Limb (tissue), 2 donors: Measurements from ENCODE around the gene CCDC74B.
"Not testable (repeated sequence)": the region's sequence is repeated elsewhere in the genome, so short reads cannot be mapped to it uniquely, and the experiment has no call there.

Source experiments
- DNase-seq, 2 donors: peaks; one replicate each; pipeline ENCODE4 v3.0.0-alpha.2; 2016; ENCODE audit errors: extremely low spot score in 2 of 2

CCDC74B gene

GRCh38 chr2:130150181-130151144 lies 5.6 kb upstream of the CCDC74B start:
- no peak for DNase-seq

GRCh38 chr2:130148515-130148914 lies 3.6 kb upstream of the CCDC74B start:
- DNase-seq: not testable (repeated sequence)

- DNase-seq: not testable (repeated sequence)
Measured at GRCh38 chr2:130143266-130144039, 1.5 kb downstream of the CCDC74B start.

GRCh38 chr2:130142396-130143265 lies 2.3 kb downstream of the CCDC74B start:
- DNase-seq: not testable (repeated sequence)

GRCh38 chr2:130141645-130142370 lies 3.1 kb downstream of the CCDC74B start:
- DNase-seq: peak in 1 of 2 donors; percentile 4

GRCh38 chr2:130141002-130141401 lies 3.9 kb downstream of the CCDC74B start:
- not testable (repeated sequence) for DNase-seq

GRCh38 chr2:130140516-130140915 lies 4.4 kb downstream of the CCDC74B start:
- DNase-seq: not testable (repeated sequence)

GRCh38 chr2:130139331-130140280 lies 5.3 kb downstream of the CCDC74B start:
- not testable (repeated sequence) for DNase-seq

- not testable (repeated sequence) for DNase-seq
Measured at GRCh38 chr2:130138841-130139251, 6.1 kb downstream of the CCDC74B start.

- DNase-seq: not testable (repeated sequence)
Measured at GRCh38 chr2:130138326-130138725, 6.6 kb downstream of the CCDC74B start.

GRCh38 chr2:130137118-130137517 lies 7.8 kb downstream of the CCDC74B start:
- DNase-seq: not testable (repeated sequence)

- not testable (repeated sequence) for DNase-seq
Measured at GRCh38 chr2:130136546-130136945, 8.4 kb downstream of the CCDC74B start.

GRCh38 chr2:130135692-130136541 lies 9.0 kb downstream of the CCDC74B start:
- DNase-seq: no peak

GRCh38 chr2:130129120-130129829 lies 15.6 kb downstream of the CCDC74B start, which contains the start of gene POTEF:
Gene POTEF, minus strand, starts transcription at chr2:130129222. Its CDS starts 8,707 bp downstream, at chr2:130120515.
- DNase-seq: not testable (repeated sequence)

- not testable (repeated sequence) for DNase-seq
Measured at GRCh38 chr2:130128464-130128863, 16.4 kb downstream of the CCDC74B start.

GRCh38 chr2:130127726-130128125 lies 17.2 kb downstream of the CCDC74B start:
- not testable (repeated sequence) for DNase-seq

GRCh38 chr2:130120924-130121323 lies 24.0 kb downstream of the CCDC74B start:
- DNase-seq: not testable (repeated sequence)
